GM18858 (cell line): ENCODE data around the gene PXN.
A peak's percentile ranks its signal among the peaks of the same experiment; 100 is the strongest.
"Not testable (repeated sequence)": the region's sequence is repeated elsewhere in the genome, so short reads cannot be mapped to it uniquely, and the experiment has no call there.

Source experiments
- ATAC-seq: cut with Tn5 transposase; IDR thresholded peaks from one replicate; pipeline ENCODE4 v1.9.1; 2021; ENCODE audit not compliant: unreplicated experiment

PXN gene

DNA sequence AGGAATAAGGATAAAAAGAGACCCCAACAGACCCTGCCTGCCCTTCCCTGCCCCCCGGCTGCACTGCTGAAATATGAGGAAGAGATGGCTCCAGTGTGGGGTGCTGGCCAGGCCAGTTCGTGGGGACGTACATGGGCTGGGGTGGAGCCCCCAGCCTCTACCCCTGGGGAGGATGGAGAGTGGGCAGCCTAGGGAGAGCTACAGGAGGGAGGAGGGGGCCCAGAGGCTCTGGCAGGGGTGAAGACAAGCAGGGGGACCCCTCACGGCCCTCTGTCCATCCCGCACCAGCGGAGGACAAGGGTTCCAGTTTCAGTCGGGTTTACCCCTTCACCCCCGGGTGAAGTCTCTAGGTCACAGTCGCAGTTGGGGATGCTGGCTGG, 53.6 kb downstream of the PXN start:
- ATAC-seq = no peak

DNA sequence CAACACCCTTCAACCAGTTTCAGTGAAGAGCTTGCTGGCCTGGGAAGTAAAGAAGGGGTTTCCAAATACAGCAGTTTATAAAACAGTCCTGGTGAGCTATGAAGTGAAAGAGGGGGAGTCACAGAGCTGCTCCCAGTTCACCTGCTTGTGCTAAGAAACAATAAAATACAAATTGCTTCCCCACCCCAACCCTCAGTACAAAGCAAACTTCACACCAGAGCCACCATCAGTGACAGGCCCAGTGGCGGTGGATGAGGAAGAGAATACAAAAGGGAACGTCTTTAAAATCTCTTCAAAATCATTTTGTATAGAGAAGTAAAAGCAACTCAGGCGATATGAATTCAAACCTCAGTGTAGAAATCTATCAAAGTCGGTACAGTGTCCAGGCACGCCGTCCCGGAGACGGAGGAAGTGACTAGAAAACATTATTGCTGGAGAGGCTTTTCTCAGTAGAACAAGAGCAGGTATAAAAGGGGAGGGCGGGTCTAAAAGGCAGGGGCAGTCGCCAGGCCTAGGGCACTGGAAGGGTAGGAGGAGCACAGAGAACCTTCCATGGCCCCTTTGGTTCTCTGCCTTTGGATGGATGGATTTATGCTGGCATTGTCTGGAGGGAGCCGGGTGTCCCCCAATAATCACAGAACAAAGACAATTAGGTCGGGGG, 54.2 kb downstream of the PXN start:
- ATAC-seq = no peak

DNA sequence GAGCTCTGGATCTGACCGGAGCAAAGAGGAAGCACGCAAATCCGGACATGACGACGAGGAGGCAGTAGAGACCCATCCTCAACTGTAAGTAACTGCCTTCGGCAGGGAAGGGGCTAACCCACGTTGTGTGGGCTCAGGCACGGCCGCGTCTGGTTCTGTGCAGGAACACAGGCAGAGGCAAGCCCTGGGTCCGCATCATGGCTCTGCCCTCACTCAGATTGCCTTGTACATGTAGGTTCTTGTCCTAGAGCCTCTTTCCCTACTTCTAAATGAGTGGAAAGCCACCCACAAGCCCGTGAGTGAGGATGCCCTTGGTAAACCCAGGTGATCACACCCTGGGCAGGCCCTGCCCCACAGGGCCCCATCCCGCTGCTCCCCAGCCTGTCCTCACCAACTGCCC, 55.7 kb downstream of the PXN start:
- ATAC-seq = no peak

DNA sequence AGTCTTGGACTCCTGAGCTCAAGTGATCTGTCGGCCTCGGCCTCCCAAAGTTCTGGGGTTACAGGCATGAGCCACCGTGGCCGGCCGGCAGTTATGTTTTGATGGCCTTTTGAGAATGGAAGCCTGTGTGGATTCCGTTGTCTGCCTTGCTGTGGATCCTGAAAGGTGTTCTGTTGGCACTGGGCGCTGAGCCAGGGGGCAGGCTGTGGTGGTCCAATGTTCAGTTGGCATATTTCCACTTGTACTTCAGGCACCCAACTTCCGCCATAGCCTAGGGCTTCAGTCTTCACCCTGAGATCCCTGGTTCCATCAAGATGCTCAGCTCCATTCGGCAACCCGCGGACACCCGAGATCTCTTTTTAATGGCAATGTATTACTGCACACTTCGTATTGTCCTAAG, 58.3 kb downstream of the PXN start:
- ATAC-seq = no peak

DNA sequence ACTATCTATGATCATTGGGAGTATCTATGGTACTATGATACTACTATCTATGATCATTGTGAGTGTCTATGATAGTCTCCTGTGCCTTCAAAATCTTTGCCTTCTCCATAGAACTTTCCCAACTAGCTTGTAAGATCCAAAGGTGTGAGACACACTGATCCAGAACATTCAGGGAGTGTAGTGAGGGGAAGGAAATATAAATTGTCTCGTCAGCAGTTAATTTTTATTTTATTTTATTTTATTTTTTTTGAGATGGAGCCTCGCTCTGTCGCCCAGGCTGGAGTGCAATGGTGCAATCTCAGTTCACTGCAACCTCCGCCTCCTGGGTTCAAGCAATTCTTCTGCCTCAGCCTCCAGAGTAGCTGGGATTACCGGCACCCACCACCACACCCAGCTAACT, 58.7 kb downstream of the PXN start:
- ATAC-seq = not testable (repeated sequence)

DNA sequence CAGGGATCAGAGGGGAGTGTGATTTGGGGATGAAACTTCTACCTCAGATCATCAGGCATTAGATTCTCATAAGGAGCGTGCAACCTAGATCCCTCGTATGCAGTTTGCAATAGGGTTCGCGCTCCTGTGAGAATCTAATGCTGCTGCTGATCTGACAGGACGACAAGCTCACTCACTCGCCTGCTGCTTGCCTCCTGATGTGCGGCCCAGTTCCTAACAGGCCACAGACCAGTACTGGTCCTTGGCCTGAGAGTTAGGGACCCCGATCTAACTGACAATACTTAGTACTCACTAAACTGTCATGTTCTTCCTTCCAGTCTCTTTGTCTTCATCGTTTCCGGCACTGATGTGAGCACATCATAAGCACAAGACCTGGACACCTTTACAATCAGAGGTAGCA, 59.3 kb downstream of the PXN start:
- ATAC-seq = no peak

DNA sequence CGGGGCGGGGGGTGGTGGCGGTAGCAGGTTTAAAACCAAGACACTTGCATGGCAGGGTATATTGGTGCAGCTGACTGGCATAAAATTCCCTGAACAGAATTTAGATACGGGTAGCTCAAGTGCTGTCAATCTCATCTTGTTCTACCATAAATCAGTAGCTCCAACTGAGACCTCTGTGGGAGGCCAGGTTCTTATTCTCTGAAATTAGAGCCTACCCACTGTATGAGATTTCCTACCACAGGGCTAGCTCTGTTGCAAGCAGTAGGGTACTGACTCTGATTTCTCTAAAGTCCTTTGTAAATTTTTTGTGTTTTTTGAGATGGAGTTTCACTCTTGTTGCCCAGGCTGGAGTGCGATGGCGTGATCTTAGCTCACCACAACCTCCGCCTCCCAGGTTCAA, 61.4 kb downstream of the PXN start:
- no peak for ATAC-seq

DNA sequence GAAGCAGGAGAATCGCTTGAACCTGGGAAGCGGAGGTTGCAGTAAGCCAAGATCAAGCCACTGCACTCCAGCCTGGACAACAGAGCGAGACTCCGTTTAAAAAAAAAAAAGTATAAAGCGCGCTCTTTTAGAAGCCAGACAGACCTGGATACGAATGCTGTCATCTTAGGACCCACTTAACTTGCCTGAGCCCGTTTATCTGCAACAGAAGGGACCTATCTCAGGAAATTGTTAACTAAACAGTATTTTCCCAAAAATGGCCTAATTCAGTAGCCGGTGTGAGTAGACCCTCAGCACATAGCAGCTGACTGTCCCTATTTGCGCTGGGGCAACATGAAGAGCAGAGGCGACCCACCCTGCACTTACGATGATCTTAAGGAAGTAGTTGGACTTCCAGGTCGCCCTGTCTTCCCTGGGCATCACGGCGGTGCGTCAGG, 65.1 kb downstream of the PXN start:
- no peak for ATAC-seq

DNA sequence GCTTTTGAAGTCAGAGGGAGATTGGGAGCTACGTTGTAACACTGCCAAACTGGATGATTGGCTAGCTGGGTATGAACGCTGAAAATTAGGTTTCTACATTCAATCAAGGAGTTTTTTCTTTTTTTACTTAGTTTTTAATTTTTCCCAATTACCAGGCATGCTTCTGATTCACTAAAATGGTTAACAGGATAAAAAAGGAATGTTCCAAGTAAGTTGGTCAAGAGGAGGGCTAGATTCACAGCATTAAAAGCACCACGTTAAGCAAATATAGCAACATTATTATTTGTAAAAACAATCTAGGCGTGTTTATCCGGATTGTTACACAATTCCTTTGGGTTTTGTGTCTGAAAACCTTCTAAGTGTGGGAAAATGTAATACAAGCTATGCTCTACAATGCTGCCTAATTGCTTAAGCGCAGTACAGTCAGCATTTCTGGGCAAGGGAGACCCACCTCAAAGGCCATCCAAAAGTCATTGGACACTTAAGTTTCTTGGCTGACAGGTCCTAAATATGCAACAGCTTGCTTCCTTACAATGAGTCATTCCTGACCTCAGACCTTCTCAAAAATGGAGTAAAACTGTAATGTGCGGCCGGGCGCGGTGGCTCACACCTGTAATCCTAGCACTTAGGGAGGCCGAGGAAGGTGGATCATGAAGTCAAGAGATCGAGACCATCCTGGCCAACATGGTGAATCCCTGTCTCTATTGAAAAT, 65.8 kb downstream of the PXN start:
- ATAC-seq = no peak

DNA sequence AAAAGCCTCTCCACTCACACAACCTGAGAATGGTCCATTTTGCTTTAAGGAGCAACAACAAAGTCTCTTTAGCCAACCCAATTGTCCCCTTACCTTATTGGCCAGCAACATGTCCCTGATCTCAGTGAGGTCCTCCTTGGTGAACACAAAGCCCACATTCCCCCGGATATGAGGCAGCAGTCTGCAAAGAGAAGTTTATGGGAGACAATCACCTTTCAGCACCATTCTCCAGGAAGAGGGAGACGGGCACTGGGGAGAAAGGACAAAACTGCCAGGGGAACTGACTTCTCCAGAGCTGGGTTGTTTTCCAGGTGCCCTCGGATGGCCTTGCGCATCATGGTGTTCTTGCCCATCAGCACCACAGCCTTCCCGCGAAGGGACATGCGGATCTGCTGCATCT, 66.5 kb downstream of the PXN start:
- ATAC-seq = no peak

DNA sequence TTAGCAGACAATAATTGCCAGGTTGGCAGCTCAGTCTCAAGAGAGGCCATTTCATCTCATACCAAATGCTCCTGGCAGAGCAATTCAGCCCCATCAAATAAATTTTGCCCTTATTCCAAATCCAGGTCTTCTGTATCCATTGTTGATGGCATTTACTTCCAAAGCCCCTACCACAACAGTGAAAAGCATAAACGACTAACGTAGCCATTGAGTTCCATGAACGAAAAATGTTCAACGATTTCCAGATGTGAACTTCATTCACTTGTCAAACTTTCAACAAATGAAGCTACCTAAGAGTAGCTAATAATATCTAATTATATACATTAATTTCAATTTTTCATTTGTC, 68.0 kb downstream of the PXN start:
- ATAC-seq = no peak

DNA sequence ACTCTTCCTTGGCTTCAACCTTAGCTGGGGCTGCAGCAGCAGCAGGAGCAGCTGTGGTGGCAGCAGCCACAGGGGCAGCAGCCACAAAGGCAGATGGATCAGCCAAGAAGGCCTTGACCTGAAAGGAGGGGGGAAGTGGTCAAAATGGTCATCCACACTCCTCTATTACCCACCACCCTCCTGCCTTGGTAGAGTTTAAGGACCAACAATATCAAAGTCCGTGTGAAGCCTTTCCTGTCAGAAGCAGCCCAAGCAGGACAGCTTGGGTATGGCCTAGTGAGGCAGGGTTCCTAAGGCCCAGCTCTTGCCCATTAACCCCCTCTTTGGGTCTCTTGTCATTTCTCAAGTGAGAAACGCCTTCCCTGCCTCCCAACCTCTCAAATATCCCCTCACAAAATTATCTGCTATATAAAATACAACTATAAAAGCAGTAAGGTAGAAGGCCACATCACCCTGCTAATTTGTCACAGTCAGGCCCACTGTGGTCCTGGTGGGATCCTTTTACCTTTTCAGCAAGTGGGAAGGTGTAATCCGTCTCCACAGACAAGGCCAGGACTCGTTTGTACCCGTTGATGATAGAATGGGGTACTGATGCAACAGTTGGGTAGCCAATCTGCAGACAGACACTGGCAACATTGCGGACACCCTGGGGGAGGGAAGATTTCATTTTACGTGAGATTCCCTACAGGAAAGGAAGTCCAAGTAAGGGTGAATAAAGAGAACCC, 68.6 kb downstream of the PXN start:
- not testable (repeated sequence) for ATAC-seq

DNA sequence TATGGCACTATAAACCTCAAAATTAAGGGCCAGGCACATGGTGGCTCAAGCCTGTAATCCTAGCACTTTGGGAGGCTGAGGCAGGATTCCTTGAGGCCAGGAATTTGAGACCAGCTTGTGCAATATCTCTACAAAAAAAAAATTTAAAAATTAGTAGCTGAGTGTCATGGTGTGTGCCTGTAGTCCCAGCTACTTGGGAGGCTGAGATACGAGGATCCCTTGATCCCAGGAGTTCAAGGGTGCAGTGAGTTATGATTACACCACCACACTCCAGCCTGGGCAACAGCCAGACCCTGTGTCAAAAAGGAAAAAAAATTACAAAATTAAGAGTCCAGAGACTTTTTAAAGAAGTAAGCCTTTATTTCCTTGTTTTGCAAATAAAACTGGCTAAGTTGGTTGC, 69.2 kb downstream of the PXN start:
- ATAC-seq = no peak

DNA sequence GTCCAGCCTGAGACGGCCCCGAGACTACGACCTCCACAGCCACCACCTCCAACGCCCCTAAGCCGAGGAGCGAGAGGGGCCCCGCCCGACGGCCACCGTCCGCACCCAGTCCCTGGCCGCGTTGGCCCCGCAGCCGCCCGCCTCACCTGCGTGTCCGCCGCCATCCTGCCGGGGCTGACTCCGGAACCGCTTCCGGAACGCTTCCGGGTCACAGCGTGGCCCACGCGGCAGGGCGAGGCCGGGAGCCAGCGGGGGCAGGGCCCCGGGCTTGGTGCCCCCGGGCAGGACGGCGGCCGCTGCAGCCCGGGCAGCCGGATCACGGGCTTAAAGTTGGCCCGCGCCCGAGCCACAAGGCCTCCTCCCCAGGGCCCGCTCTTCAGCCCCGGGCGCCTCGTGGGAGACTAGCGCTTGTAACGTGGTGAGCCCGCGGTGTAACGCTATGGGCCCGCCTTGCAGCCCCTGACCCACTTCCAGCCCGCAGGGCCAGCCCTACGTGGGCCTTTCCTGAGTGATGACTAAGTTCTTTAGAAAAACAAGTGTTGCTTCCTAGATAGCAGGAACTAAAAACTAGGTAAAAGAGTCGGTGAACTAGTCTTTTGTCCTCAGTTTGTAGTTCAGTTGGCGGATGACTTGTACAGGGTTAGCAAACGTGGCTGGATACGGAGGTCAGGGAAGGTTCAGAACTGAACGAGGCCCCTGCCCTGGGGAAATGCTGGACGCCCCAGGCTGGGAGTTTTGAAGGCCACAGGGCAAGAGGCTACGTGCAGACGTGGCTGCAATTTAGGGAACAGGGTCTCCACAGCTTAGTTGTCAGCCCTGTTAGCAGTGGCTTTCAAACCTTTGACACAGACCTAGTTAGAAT, 70.8 kb downstream of the PXN start, which contains the start of gene GCN1:
GCN1 (minus strand) TSS at position 182 of the 862 bp plus-strand sequence; CDS start at position 164, 18 bp downstream.
- peak; percentile 64 for ATAC-seq

DNA sequence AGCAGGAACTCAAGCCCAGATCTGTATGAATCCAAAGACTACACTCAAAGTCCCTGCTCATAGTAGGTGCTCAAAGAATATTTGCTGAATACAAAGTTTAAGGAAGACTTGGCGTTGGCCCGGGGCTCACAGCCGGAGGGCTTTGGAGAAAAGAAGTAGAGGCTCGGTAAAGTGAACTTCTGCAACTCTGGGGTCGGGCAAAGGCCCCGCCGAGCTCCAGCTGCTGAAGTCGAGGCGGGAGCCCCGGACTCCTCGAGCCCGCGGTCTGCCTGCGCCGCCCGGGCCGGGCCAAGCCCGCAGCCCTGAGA, 71.3 kb downstream of the PXN start:
- ATAC-seq = no peak

DNA sequence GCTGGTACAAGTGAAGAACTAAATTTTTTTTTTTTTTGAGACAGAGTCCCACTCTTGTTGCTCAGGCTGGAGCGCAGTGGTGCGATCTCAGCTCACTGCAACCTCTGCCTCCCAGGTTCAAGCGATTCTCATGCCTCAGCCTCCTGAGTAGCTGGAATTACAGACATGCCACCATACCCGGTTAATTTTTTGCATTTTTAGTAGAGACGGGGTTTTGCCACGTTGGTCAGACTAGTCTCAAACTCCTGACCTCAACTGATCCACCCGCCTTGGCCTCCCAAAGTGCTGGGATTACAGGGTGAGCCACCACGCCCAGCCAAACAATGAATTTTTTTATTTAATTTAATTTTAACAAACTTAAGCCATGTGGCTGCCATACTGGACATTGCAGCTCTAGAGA, 72.2 kb downstream of the PXN start:
- not testable (repeated sequence) for ATAC-seq

DNA sequence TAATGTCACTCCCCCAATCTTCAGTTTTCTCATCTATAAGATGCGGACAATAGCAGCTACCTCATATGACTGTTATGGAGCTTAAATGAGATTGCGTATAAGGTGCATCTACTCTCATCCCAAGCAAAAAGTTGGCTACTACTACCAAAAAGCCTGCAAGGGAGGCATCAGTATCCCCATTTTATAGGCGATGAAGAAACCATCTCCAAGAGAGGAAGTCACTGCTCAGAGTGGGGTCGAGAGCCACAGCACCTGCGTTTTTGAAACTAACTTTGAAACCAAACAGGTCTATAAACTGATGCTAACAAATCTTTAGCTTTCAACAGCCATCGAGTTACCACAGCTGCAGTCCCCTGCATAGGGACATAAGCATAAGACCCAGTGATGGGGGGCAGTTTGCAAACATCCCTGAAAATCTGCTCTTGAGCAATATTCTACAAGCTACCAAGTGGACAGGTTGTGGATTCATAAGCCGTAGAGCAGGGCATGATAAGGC, 74.5 kb downstream of the PXN start:
- ATAC-seq = no peak

DNA sequence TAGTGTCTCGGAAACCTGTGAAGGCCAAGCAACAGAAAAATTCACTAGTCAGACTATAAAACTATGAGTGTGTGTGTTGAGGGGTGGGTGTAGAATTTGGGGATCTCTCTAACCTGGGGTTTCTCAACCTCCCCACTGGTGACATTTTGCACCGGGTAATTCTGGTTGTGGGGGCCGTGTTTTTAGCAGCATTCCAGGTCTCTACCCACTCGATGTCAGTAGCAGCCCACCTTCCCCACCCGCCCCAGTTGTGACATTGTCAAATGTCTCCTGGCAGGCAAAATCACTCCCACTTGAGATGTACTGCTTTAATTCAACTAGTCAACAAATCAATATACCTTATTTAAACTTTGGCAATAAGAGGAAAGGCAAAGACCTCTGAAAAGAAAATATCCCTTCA, 75.1 kb downstream of the PXN start:
- no peak for ATAC-seq

DNA sequence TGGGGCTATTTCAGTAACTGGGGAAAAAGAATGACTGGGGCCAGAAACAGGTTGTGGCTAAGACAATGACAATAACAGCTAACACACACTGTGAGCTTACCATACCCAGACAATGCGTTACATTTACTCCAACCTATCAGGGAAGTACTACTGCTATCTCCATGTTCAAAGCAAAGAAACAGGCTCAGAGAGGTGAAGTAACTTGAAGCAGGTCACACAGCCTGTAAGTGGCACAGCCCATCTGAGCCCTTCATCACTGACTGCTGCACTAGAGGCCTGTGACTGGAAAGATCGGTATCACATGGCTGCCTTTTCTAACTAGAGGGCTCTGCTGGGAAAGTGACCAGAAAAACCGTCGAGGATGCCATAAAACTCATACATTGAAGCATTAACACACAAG, 78.9 kb downstream of the PXN start:
- no peak for ATAC-seq

DNA sequence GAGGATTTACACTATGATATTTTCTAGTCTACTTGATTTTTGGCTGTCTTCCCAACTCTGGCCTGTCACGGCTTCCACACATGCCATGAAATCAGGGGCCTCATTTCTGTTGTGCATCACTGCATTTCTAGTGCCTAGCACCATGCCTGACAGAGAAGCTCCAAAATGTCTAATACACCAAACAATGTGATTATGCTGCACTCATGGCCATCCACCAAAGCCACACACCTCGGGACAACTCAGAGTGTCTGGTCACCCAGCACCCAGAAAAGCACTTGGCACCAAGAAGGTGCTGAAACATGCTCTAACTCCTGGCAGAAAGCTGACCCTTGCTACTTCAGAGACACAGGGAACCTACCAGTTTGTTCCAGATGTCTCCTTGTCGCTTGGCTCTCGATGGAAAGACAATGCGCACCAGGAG, 82.3 kb downstream of the PXN start:
- ATAC-seq = no peak

DNA sequence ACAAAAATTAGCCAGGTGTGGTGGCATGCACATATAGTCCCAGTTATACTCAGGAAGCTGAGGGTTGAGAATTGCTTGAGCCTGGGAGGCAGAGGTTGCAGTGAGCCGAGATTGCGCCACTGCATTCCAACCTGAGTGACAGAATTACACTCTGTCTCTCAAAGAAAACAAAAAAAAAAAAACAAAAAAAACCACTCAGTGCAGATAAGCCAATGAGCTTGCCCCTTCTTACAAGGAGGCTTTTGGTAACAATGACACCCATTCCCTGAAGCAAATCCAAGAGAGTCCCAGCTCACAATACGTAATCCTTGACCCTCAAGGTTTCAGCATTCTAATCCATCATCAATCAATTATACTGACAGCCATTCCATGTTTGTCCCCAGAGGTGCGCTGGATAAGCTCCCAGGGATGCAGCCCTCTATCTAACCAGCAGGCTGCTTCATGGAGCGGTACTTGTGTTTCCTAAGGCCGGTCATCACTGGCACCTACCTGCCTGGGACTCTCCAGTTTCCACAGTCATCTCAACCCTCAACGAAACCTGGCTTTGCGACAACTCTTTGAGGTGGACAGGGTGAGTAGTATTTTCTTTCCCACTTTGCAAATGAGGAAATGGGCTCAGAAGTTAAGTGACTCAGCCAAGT, 83.4 kb downstream of the PXN start:
- ATAC-seq = no peak
